Neural cell (in vitro differentiated cells): ENCODE data around the gene GUCA2B. TPM values are rescaled to one million over a fixed set of nuclear protein-coding genes. Genes with fewer than 3 reads are reported as not detected.

Source experiments
- H2AFZ ChIP-seq: fragments of 200-600, 300-800 bp; sonication (generic), shearing (Covaris generic); 2 replicates; pipeline ENCODE4 v1.6.0; 2014; ENCODE audit warnings: low read depth, mild to moderate bottlenecking, antibody characterized with exemption, low read length, moderate library complexity
- H3F3A ChIP-seq: fragments of 200-600 bp; shearing (Covaris generic); 2 replicates; pipeline ENCODE4 v1.6.1; 2016; ENCODE audit warnings: mild to moderate bottlenecking, moderate library complexity, mixed read lengths, antibody characterized with exemption, low read length; ENCODE audit not compliant: insufficient read depth, poor library complexity, severe bottlenecking
- H3K27ac ChIP-seq: fragments of 200-600, 300-800 bp; sonication (generic), shearing (Covaris generic); 2 replicates; pipeline ENCODE4 v1.5.1; 2014; ENCODE audit warnings: mild to moderate bottlenecking, low read length, moderate library complexity
- H3K27me3 ChIP-seq: fragments of 300-800, 200-600 bp; sonication (generic), shearing (Covaris generic); 2 replicates; pipeline ENCODE4 v1.6.0; 2014; ENCODE audit warnings: mild to moderate bottlenecking, low read depth, low read length, moderate library complexity; ENCODE audit not compliant: insufficient read depth
- H3K36me3 ChIP-seq: fragments of 300-800, 200-600 bp; sonication (generic), shearing (Covaris generic); 2 replicates; pipeline ENCODE4 v1.5.1; 2014; ENCODE audit warnings: mild to moderate bottlenecking, antibody characterized with exemption, low read length, moderate library complexity; ENCODE audit not compliant: insufficient read depth
- H3K4me2 ChIP-seq: fragments of 300-800, 200-600 bp; sonication (generic), shearing (Covaris generic); 2 replicates; pipeline ENCODE4 v1.6.0; 2014; ENCODE audit warnings: mild to moderate bottlenecking, low read length
- H3K4me3 ChIP-seq: fragments of 300-800, 200-600 bp; sonication (generic), shearing (Covaris generic); 2 replicates; pipeline ENCODE4 v1.5.1; 2014; ENCODE audit warnings: mild to moderate bottlenecking, low read length, moderate library complexity
- H3K79me2 ChIP-seq: fragments of 200-600 bp; shearing (Covaris generic); replicated peaks from 2 replicates; pipeline ENCODE4 v1.6.0; 2014; ENCODE audit warnings: mild to moderate bottlenecking, low read length, moderate library complexity; ENCODE audit not compliant: insufficient read depth
- H3K9ac ChIP-seq: fragments of 300-800, 200-600 bp; sonication (generic), shearing (Covaris generic); 2 replicates; pipeline ENCODE4 v1.6.1; 2016; ENCODE audit warnings: mild to moderate bottlenecking, low read length, mixed read lengths
- H3K9me2 ChIP-seq: fragments of 200-600 bp; shearing (Covaris generic); 2 replicates; pipeline ENCODE4 v1.6.1; 2016; ENCODE audit warnings: mild to moderate bottlenecking, low read length, mixed read lengths; ENCODE audit not compliant: insufficient read depth
- H3K9me3 ChIP-seq: fragments of 200-600, 300-800 bp; sonication (generic), shearing (Covaris generic); 2 replicates; pipeline ENCODE4 v1.6.1; 2016; ENCODE audit warnings: mild to moderate bottlenecking, mixed run types, low read length, moderate library complexity, mixed read lengths
- H4K20me1 ChIP-seq: fragments of 200-600 bp; shearing (Covaris generic); 2 replicates; pipeline ENCODE4 v1.6.1; 2016; ENCODE audit warnings: mild to moderate bottlenecking, mixed run types; ENCODE audit not compliant: insufficient read depth
- CTCF ChIP-seq: fragments of 450-650 bp; IDR thresholded peaks from 2 replicates; pipeline ENCODE4 v1.5.1; 2014; ENCODE audit warnings: antibody characterized with exemption, mild to moderate bottlenecking, moderate library complexity; ENCODE audit not compliant: poor library complexity, severe bottlenecking
- EP300 ChIP-seq: fragments of 450-650 bp; conservative IDR thresholded peaks from 2 replicates; pipeline ENCODE4 v1.6.1; 2014; ENCODE audit warnings: antibody characterized with exemption, mild to moderate bottlenecking, moderate library complexity; ENCODE audit not compliant: poor library complexity, severe bottlenecking
- EZH2 ChIP-seq: fragments of 200-600, 300-800 bp; shearing (Covaris generic), sonication (generic); IDR thresholded peaks from 2 replicates; pipeline ENCODE4 v1.6.1; 2014; ENCODE audit warnings: antibody characterized with exemption, low read length, borderline replicate concordance, mild to moderate bottlenecking; ENCODE audit not compliant: insufficient read depth, poor library complexity, severe bottlenecking
- MXI1 ChIP-seq: fragments of 450-650 bp; conservative IDR thresholded peaks from 2 replicates; pipeline ENCODE4 v1.6.1; 2014; ENCODE audit warnings: antibody characterized with exemption, mild to moderate bottlenecking; ENCODE audit not compliant: poor library complexity, severe bottlenecking
- POLR2AphosphoS5 ChIP-seq: IDR thresholded peaks from 2 replicates; pipeline ENCODE4 v1.6.1; 2012
- RAD21 ChIP-seq: fragments of 450-650 bp; conservative IDR thresholded peaks from 2 replicates; pipeline ENCODE4 v1.6.1; 2014; ENCODE audit warnings: antibody characterized with exemption, mild to moderate bottlenecking, moderate library complexity
- REST ChIP-seq: IDR thresholded peaks from 2 replicates; pipeline ENCODE4 v1.6.1; 2012; ENCODE audit warnings: borderline replicate concordance
- SMC3 ChIP-seq: fragments of 450-650 bp; conservative IDR thresholded peaks from 2 replicates; pipeline ENCODE4 v1.6.1; 2014; ENCODE audit warnings: antibody characterized with exemption, mild to moderate bottlenecking, moderate library complexity; ENCODE audit not compliant: poor library complexity
- TAF1 ChIP-seq: IDR thresholded peaks from 2 replicates; pipeline ENCODE4 v1.6.1; 2012; ENCODE audit warnings: low read depth
- polyA plus RNA-seq: library from polyadenylated mRNA; depleted of rRNA; stranded (reverse); fragments of >200 nt; gene quantifications from 2 replicates; pipeline ENCODE4 v1.2.3, GENCODE V29; 2014

GUCA2B gene
- polyA plus RNA-seq, 1 donor from 2014 or later, result not detected

GRCh38 chr1:42108309-42108708 is 44.9 kb upstream of the GUCA2B start:
- Histone ChIP-seq H3K4me3 (no peak overlapping the region), H3F3A (no peaks in the 10 kb centered on the region), H3K27ac (no peak overlapping the region), H3K36me3 (no peaks in the 10 kb centered on the region), H3K27me3 (no peaks in the 10 kb centered on the region), H4K20me1 (no peaks in the 10 kb centered on the region), H3K4me2 (no peak overlapping the region), H3K9ac (no peak overlapping the region), H3K9me3 (no peaks in the 10 kb centered on the region), H3K9me2 (no peaks in the 10 kb centered on the region), H2AFZ (no peak overlapping the region), H3K79me2 (no peaks in the 10 kb centered on the region)
- TF ChIP-seq MXI1 (no peak), RAD21 (no peak)

- Histone ChIP-seq H3K4me2 (no peak overlapping the region), H3K79me2 (no peaks in the 10 kb centered on the region), H3F3A (no peaks in the 10 kb centered on the region), H3K9ac (no peak overlapping the region), H4K20me1 (no peaks in the 10 kb centered on the region), H3K27ac (no peak overlapping the region), H2AFZ (no peak overlapping the region), H3K27me3 (no peaks in the 10 kb centered on the region), H3K4me3 (no peak overlapping the region), H3K36me3 (no peaks in the 10 kb centered on the region), H3K9me2 (no peaks in the 10 kb centered on the region), H3K9me3 (no peaks in the 10 kb centered on the region)
- no peak for TF ChIP-seq POLR2AphosphoS5
- TF ChIP-seq REST, result no peak
- TF ChIP-seq EP300, result no peak
- TF ChIP-seq SMC3, result no peak
- TF ChIP-seq RAD21, result no peak
These were observed 43.6 kb upstream of the GUCA2B start for GRCh38 chr1:42109600-42109999.

GRCh38 chr1:42114229-42114628 is 39.0 kb upstream of the GUCA2B start:
- no peak overlapping the region for H3K9ac ChIP-seq
- no peak overlapping the region for H3K4me3 ChIP-seq
- no peak overlapping the region for H3K4me2 ChIP-seq
- no peak overlapping the region for H3K27ac ChIP-seq
- H3K27me3 ChIP-seq, result no peaks in the 10 kb centered on the region
- H2AFZ ChIP-seq, result no peak overlapping the region
- no peaks in the 10 kb centered on the region for H3K9me2 ChIP-seq
- no peaks in the 10 kb centered on the region for H3K36me3 ChIP-seq
- H3F3A ChIP-seq, result no peaks in the 10 kb centered on the region
- no peaks in the 10 kb centered on the region for H3K79me2 ChIP-seq
- H4K20me1 ChIP-seq, result no peaks in the 10 kb centered on the region
- TF ChIP-seq MXI1 (no peak), SMC3 (no peak), EP300 (no peak), RAD21 (no peak), TAF1 (no peak), CTCF (no peak), EZH2 (no peak), POLR2AphosphoS5 (no peak), REST (no peak)
- H3K9me3 ChIP-seq, result no peaks in the 10 kb centered on the region
